AG04449 (cell line): Measurements from ENCODE around the gene GKN1.

ENCODE experiments used
- CTCF ChIA-PET: fragments of 350-600 bp; formaldehyde crosslinking; extraction: SDS; loops from one replicate; lab custom pipeline; 2021; ENCODE audit warnings: antibody characterized with exemption; lab: Yijun Ruan, JAX
- POLR2A ChIA-PET: fragments of 400-600, 350-600 bp; formaldehyde crosslinking; extraction: SDS; loops from one replicate; lab custom pipeline; 2020; ENCODE audit warnings: antibody characterized with exemption, inconsistent platforms; lab: Yijun Ruan, JAX
- DNase-seq: peaks from one replicate; pipeline ENCODE4 v3.0.0-alpha.2; 2010; ENCODE audit warnings: low read depth, low spot score
- H3K4me3 ChIP-seq: 2 replicates; pipeline ENCODE4 v1.5.1; 2011; ENCODE audit warnings: low read depth, mild to moderate bottlenecking, control low read depth, low read length
- CTCF ChIP-seq: IDR thresholded peaks from one replicate; pipeline ENCODE4 v1.5.1; 2011; ENCODE audit warnings: mild to moderate bottlenecking, moderate library complexity, low read length, control low read depth, inconsistent platforms; ENCODE audit not compliant: insufficient read depth; ENCODE audit errors: missing control alignments

The GKN1 gene

DNA sequence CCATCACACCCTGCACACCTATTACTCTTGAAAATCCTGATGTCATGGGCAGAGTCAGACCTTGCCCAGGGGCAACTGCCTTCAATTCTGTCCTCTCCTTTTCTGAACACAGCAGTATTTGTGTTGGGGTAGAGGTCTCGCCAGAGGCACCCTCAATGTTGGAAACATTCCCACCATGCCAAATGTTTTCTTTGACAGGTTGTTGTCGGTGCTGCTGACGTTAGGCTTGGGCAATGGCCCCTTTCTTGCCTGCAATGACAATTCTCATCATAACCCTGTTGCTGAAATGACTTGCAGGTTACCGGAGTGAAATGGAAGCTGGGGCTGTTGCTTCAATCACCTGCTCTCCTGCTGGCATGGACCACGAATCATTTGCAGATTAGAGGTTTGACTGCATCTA, 17.9 kb downstream of the GKN1 start:
- no peak overlapping the region for H3K4me3 ChIP-seq
- DNase-seq, result no peak
- ChIA-PET CTCF (interaction anchor here (3.6 kb wide), 1 partner anchor 19 kb away, joined by 14 read pairs; the partner anchor contains the start of gene GKN1), POLR2A (no interaction called here)
- no peak for TF ChIP-seq CTCF

- TF ChIP-seq CTCF, result no peak
- no peak for DNase-seq
- ChIA-PET CTCF (interaction anchor here (3.6 kb wide), 1 partner anchor 20 kb away, joined by 14 read pairs; the partner anchor contains the start of gene GKN1), POLR2A (no interaction called here)
- no peak overlapping the region for H3K4me3 ChIP-seq
These were observed 18.5 kb downstream of the GKN1 start for GRCh38 chr2:68992933-68993332.

DNA sequence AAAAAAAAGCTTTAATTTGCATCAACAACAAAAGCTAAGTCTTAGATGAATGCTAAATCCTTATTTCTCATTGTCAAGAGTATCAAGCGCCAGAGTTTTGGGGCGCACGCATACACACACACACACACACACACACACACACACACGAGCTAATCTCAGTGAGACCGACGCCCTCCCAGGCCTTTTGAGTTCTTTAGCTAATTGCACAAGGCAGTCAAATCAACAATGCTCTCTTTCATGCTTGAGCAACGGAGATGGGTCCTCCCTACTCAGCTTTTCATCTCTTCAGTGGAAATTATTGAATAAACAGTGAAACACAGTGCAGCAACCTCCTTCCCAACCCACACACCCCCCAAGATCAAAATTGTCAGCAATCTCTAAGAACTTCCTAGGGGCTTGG, 19.2 kb downstream of the GKN1 start:
- no peak overlapping the region for H3K4me3 ChIP-seq
- POLR2A ChIA-PET, result no interaction called here
- CTCF ChIA-PET, result interaction anchor here (1.0 to 3.6 kb wide), 3 partner anchors 19 to 313 kb away, joined by 5 to 14 read pairs (median 8); partner anchors contain the start of genes ANTXR1 and GKN1
- DNase-seq, result no peak
- TF ChIP-seq CTCF, result no peak

DNA sequence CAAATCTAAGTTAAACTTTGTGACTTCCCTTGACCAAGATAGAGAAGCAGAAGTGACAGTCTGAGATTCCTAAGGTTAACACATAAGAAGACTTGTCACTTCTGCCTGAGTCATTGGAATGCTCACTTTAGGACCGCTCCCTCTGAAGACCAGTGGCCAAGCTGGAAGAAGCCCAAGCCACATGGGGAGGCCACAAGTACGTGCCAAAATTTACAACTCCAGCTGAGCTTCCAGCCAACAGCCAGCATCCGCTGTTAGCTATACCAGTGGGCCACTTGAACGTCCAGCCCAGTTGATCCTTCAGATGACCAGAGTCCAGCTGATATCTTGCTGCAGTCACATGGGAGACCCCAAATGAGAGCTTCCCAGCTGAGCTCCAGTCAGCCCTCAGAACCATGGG, 20.4 kb downstream of the GKN1 start:
- H3K4me3 ChIP-seq, result no peak overlapping the region
- ChIA-PET CTCF (interaction anchor here (1.4 to 3.6 kb wide), 3 partner anchors 18 to 50 kb away, joined by 3 to 14 read pairs (median 8); partner anchors contain the start of genes ANTXR1 and GKN1), POLR2A (no interaction called here)
- DNase-seq, result no peak
- no peak for TF ChIP-seq CTCF

DNA sequence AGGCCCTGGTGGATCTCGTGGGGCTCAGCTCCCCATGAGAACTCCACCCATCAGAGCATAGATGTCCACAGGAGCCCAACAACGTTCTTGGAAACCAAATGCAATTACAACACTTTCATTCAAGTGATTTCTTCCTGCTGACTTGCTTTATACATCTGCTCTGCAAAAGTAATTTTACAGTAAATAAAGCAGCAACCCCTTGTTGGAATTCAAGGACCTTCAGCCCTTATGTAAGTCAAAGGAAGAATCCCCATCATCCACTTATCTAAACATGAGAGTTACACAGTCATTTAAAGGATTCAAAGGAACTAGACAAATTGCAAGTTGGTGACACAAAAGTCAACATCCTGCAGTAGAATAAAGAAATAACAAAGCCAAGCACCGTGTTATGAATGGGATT, 21.5 kb downstream of the GKN1 start:
- TF ChIP-seq CTCF, result no peak
- ChIA-PET POLR2A (no interaction called here), CTCF (interaction anchor here (0.9 to 3.6 kb wide), 5 partner anchors 20 to 311 kb away, joined by 3 to 14 read pairs (median 4); partner anchors contain the start of gene GKN1)
- DNase-seq, result no peak
- no peak overlapping the region for H3K4me3 ChIP-seq

- ChIA-PET CTCF (interaction anchor here (0.7 kb wide), 1 partner anchor 184 kb away, joined by 3 read pairs; no protein-coding TSS in a partner anchor), POLR2A (no interaction called here)
- H3K4me3 ChIP-seq, result no peak overlapping the region
- no peak for TF ChIP-seq CTCF
- no peak for DNase-seq
These were observed 23.0 kb downstream of the GKN1 start for GRCh38 chr2:68997401-68997800.
